ENCODE results near the gene RFFL. TPM values are rescaled to one million over a fixed set of nuclear protein-coding genes. Genes with fewer than 3 reads are reported as not detected.

The RFFL gene
- total RNA-seq, 1 donor from 2014 or later = 2.1 TPM

GRCh38 chr17:35068249-35068648 is 4.7 kb upstream of the RFFL start:
- no peaks in the 10 kb centered on the region for H3K36me3 ChIP-seq (ENCODE audit: control insufficient read depth in 3 of 3, insufficient read depth in 3 of 3, low read length in 3 of 3)
- H3K27ac ChIP-seq (ENCODE audit: low read depth, low read length) = no peak overlapping the region
- H3K9ac ChIP-seq (ENCODE audit: low read depth in 1 of 3, low read length in 3 of 3) = no peak overlapping the region
- H3K4me3 ChIP-seq (ENCODE audit: low read length in 3 of 3) = no peak overlapping the region
- no peaks in the 10 kb centered on the region for H3K9me3 ChIP-seq (ENCODE audit: control insufficient read depth in 3 of 3, low read length in 3 of 3)
- peaks cover 6 to 10% (median 7%) of the 10 kb centered on the region in 3 donors for H3K4me1 ChIP-seq (ENCODE audit: control insufficient read depth in 3 of 3, insufficient read depth in 3 of 3, low read length in 3 of 3)
- no peaks in the 10 kb centered on the region for H3K27me3 ChIP-seq (ENCODE audit: control insufficient read depth in 3 of 3, insufficient read depth in 3 of 3, low read length in 3 of 3)

GRCh38 chr17:35065880-35066279 is 2.4 kb upstream of the RFFL start:
- H3K9me3 ChIP-seq (ENCODE audit: control insufficient read depth in 3 of 3, low read length in 3 of 3) = no peaks in the 10 kb centered on the region
- H3K27me3 ChIP-seq (ENCODE audit: control insufficient read depth in 3 of 3, insufficient read depth in 3 of 3, low read length in 3 of 3) = no peaks in the 10 kb centered on the region
- no peak overlapping the region for H3K4me3 ChIP-seq (ENCODE audit: low read length in 3 of 3)
- no peaks in the 10 kb centered on the region for H3K36me3 ChIP-seq (ENCODE audit: control insufficient read depth in 3 of 3, insufficient read depth in 3 of 3, low read length in 3 of 3)
- no peak overlapping the region for H3K27ac ChIP-seq (ENCODE audit: low read depth, low read length)
- H3K4me1 ChIP-seq (ENCODE audit: control insufficient read depth in 3 of 3, insufficient read depth in 3 of 3, low read length in 3 of 3) = peaks cover 6 to 10% (median 7%) of the 10 kb centered on the region in 3 donors
- H3K9ac ChIP-seq (ENCODE audit: low read depth in 1 of 3, low read length in 3 of 3) = no peak overlapping the region

GRCh38 chr17:35064516-35065215 is 1.2 kb upstream of the RFFL start:
- H3K27me3 ChIP-seq (ENCODE audit: control insufficient read depth in 3 of 3, insufficient read depth in 3 of 3, low read length in 3 of 3) = no peaks in the 10 kb centered on the region
- no peaks in the 10 kb centered on the region for H3K9me3 ChIP-seq (ENCODE audit: control insufficient read depth in 3 of 3, low read length in 3 of 3)
- H3K4me3 ChIP-seq (ENCODE audit: low read length in 3 of 3) = no peak overlapping the region
- no peaks in the 10 kb centered on the region for H3K36me3 ChIP-seq (ENCODE audit: control insufficient read depth in 3 of 3, insufficient read depth in 3 of 3, low read length in 3 of 3)
- no peak overlapping the region for H3K9ac ChIP-seq (ENCODE audit: low read depth in 1 of 3, low read length in 3 of 3)
- H3K4me1 ChIP-seq (ENCODE audit: control insufficient read depth in 3 of 3, insufficient read depth in 3 of 3, low read length in 3 of 3) = peaks cover 6 to 10% (median 7%) of the 10 kb centered on the region in 3 donors
- H3K27ac ChIP-seq (ENCODE audit: low read depth, low read length) = peak overlapping the region; percentile 94

- H3K9ac ChIP-seq (ENCODE audit: low read depth in 1 of 3, low read length in 3 of 3) = no peak overlapping the region
- no peak overlapping the region for H3K27ac ChIP-seq (ENCODE audit: low read depth, low read length)
- H3K4me1 ChIP-seq (ENCODE audit: control insufficient read depth in 3 of 3, insufficient read depth in 3 of 3, low read length in 3 of 3) = peaks cover 6 to 10% (median 7%) of the 10 kb centered on the region in 3 donors
- H3K9me3 ChIP-seq (ENCODE audit: control insufficient read depth in 3 of 3, low read length in 3 of 3) = no peaks in the 10 kb centered on the region
- no peaks in the 10 kb centered on the region for H3K36me3 ChIP-seq (ENCODE audit: control insufficient read depth in 3 of 3, insufficient read depth in 3 of 3, low read length in 3 of 3)
- no peaks in the 10 kb centered on the region for H3K27me3 ChIP-seq (ENCODE audit: control insufficient read depth in 3 of 3, insufficient read depth in 3 of 3, low read length in 3 of 3)
- H3K4me3 ChIP-seq (ENCODE audit: low read length in 3 of 3) = peak overlapping the region in 1 of 3 donors; percentile 58
Measured at GRCh38 chr17:35062308-35062707, 1.2 kb downstream of the RFFL start.

- Histone ChIP-seq H3K4me1 (ENCODE audit: control insufficient read depth in 3 of 3, insufficient read depth in 3 of 3, low read length in 3 of 3) (peaks cover 0 to 4% (median 2%) of the 10 kb centered on the region in 3 donors), H3K27me3 (ENCODE audit: control insufficient read depth in 3 of 3, insufficient read depth in 3 of 3, low read length in 3 of 3) (no peaks in the 10 kb centered on the region), H3K9me3 (ENCODE audit: control insufficient read depth in 3 of 3, low read length in 3 of 3) (no peaks in the 10 kb centered on the region), H3K36me3 (ENCODE audit: control insufficient read depth in 3 of 3, insufficient read depth in 3 of 3, low read length in 3 of 3) (no peaks in the 10 kb centered on the region), H3K9ac (ENCODE audit: low read depth in 1 of 3, low read length in 3 of 3) (no peak overlapping the region), H3K27ac (ENCODE audit: low read depth, low read length) (no peak overlapping the region), H3K4me3 (ENCODE audit: low read length in 3 of 3) (no peak overlapping the region)
Measured at GRCh38 chr17:35057332-35057915, 6.1 kb downstream of the RFFL start.

- no peaks in the 10 kb centered on the region for H3K9me3 ChIP-seq (ENCODE audit: control insufficient read depth in 3 of 3, low read length in 3 of 3)
- no peak overlapping the region for H3K4me3 ChIP-seq (ENCODE audit: low read length in 3 of 3)
- H3K27me3 ChIP-seq (ENCODE audit: control insufficient read depth in 3 of 3, insufficient read depth in 3 of 3, low read length in 3 of 3) = no peaks in the 10 kb centered on the region
- no peak overlapping the region for H3K9ac ChIP-seq (ENCODE audit: low read depth in 1 of 3, low read length in 3 of 3)
- no peaks in the 10 kb centered on the region for H3K36me3 ChIP-seq (ENCODE audit: control insufficient read depth in 3 of 3, insufficient read depth in 3 of 3, low read length in 3 of 3)
- H3K4me1 ChIP-seq (ENCODE audit: control insufficient read depth in 3 of 3, insufficient read depth in 3 of 3, low read length in 3 of 3) = peaks cover 3 to 10% (median 9%) of the 10 kb centered on the region in 3 donors
- no peak overlapping the region for H3K27ac ChIP-seq (ENCODE audit: low read depth, low read length)
Measured at GRCh38 chr17:35056013-35056412, 7.5 kb downstream of the RFFL start.

GRCh38 chr17:35053204-35053603 is 10.3 kb downstream of the RFFL start:
- H3K27ac ChIP-seq (ENCODE audit: low read depth, low read length) = no peak overlapping the region
- H3K36me3 ChIP-seq (ENCODE audit: control insufficient read depth in 3 of 3, insufficient read depth in 3 of 3, low read length in 3 of 3) = no peaks in the 10 kb centered on the region
- no peaks in the 10 kb centered on the region for H3K27me3 ChIP-seq (ENCODE audit: control insufficient read depth in 3 of 3, insufficient read depth in 3 of 3, low read length in 3 of 3)
- H3K9me3 ChIP-seq (ENCODE audit: control insufficient read depth in 3 of 3, low read length in 3 of 3) = no peaks in the 10 kb centered on the region
- peaks cover 3 to 13% (median 10%) of the 10 kb centered on the region in 3 donors for H3K4me1 ChIP-seq (ENCODE audit: control insufficient read depth in 3 of 3, insufficient read depth in 3 of 3, low read length in 3 of 3)
- no peak overlapping the region for H3K4me3 ChIP-seq (ENCODE audit: low read length in 3 of 3)
- no peak overlapping the region for H3K9ac ChIP-seq (ENCODE audit: low read depth in 1 of 3, low read length in 3 of 3)

- Histone ChIP-seq H3K9me3 (ENCODE audit: control insufficient read depth in 3 of 3, low read length in 3 of 3) (no peaks in the 10 kb centered on the region), H3K27ac (ENCODE audit: low read depth, low read length) (no peak overlapping the region), H3K4me3 (ENCODE audit: low read length in 3 of 3) (no peak overlapping the region), H3K4me1 (ENCODE audit: control insufficient read depth in 3 of 3, insufficient read depth in 3 of 3, low read length in 3 of 3) (peaks cover 3 to 13% (median 10%) of the 10 kb centered on the region in 3 donors), H3K27me3 (ENCODE audit: control insufficient read depth in 3 of 3, insufficient read depth in 3 of 3, low read length in 3 of 3) (no peaks in the 10 kb centered on the region), H3K36me3 (ENCODE audit: control insufficient read depth in 3 of 3, insufficient read depth in 3 of 3, low read length in 3 of 3) (no peaks in the 10 kb centered on the region), H3K9ac (ENCODE audit: low read depth in 1 of 3, low read length in 3 of 3) (no peak overlapping the region)
Measured at GRCh38 chr17:35052780-35053179, 10.7 kb downstream of the RFFL start.

- Histone ChIP-seq H3K27ac (ENCODE audit: low read depth, low read length) (peak overlapping the region; percentile 48), H3K9ac (ENCODE audit: low read depth in 1 of 3, low read length in 3 of 3) (no peak overlapping the region), H3K9me3 (ENCODE audit: control insufficient read depth in 3 of 3, low read length in 3 of 3) (no peaks in the 10 kb centered on the region), H3K27me3 (ENCODE audit: control insufficient read depth in 3 of 3, insufficient read depth in 3 of 3, low read length in 3 of 3) (no peaks in the 10 kb centered on the region), H3K36me3 (ENCODE audit: control insufficient read depth in 3 of 3, insufficient read depth in 3 of 3, low read length in 3 of 3) (no peaks in the 10 kb centered on the region), H3K4me1 (ENCODE audit: control insufficient read depth in 3 of 3, insufficient read depth in 3 of 3, low read length in 3 of 3) (peaks cover 3 to 13% (median 10%) of the 10 kb centered on the region in 3 donors), H3K4me3 (ENCODE audit: low read length in 3 of 3) (no peak overlapping the region)
Measured at GRCh38 chr17:35052241-35052610, 11.3 kb downstream of the RFFL start.

GRCh38 chr17:35051579-35052240 is 11.8 kb downstream of the RFFL start:
- H3K36me3 ChIP-seq (ENCODE audit: control insufficient read depth in 3 of 3, insufficient read depth in 3 of 3, low read length in 3 of 3) = no peaks in the 10 kb centered on the region
- H3K4me3 ChIP-seq (ENCODE audit: low read length in 3 of 3) = no peak overlapping the region
- peak overlapping the region; percentile 48 for H3K27ac ChIP-seq (ENCODE audit: low read depth, low read length)
- H3K9ac ChIP-seq (ENCODE audit: low read depth in 1 of 3, low read length in 3 of 3) = no peak overlapping the region
- no peaks in the 10 kb centered on the region for H3K27me3 ChIP-seq (ENCODE audit: control insufficient read depth in 3 of 3, insufficient read depth in 3 of 3, low read length in 3 of 3)
- peaks cover 3 to 13% (median 10%) of the 10 kb centered on the region in 3 donors for H3K4me1 ChIP-seq (ENCODE audit: control insufficient read depth in 3 of 3, insufficient read depth in 3 of 3, low read length in 3 of 3)
- no peaks in the 10 kb centered on the region for H3K9me3 ChIP-seq (ENCODE audit: control insufficient read depth in 3 of 3, low read length in 3 of 3)

Data from skeletal muscle tissue (tissue), 4 donors.